ENCODE measurements around the gene PEA15. TPM values are rescaled to one million over a fixed set of nuclear protein-coding genes. Genes with fewer than 3 reads are reported as not detected.

Gene PEA15
- total and polyA plus RNA-seq, 2 donors (not counting 3 experiments of a cell fraction or from before 2014, with no cell fraction given), result 250 to 304 TPM

DNA sequence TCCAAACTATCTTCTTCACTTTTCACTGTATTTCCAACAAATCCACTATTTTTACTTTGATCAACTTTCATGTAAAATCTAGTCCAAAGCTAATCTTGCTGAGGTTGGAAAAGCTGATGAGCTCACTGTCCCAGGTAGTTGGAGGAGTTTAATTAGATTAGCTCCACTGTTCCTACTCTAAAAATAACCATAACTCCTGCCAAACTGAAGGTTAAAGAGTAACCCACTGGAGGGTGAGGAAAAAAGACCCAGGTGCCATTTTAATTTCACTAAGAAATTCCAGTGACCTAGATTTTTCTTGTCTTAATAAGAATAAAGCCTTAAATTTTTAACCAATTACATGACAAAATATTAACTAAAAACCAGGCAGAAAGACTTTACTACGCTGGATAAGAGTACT, 41.9 kb downstream of the PEA15 start:
- ChIA-PET CTCF (interaction anchor here (7.5 kb wide), 1 partner anchor 54 kb away, joined by 61 read pairs; no protein-coding TSS in a partner anchor), POLR2A (interaction anchor here (0.6 kb wide), 1 partner anchor 23 kb away, joined by 3 read pairs; no protein-coding TSS in a partner anchor)
- intact Hi-C loops (cut with micrococcal nuclease), result no loop called here
- H4K20me1 ChIP-seq (replicated peaks; ENCODE audit: control insufficient read depth, extremely low read depth, insufficient read depth, low read length), result peaks cover 2% of the 10 kb centered on the region
- H3K9ac ChIP-seq (replicated peaks; ENCODE audit: extremely low read depth, insufficient read depth, low read length), result no peak overlapping the region
- peaks cover 5% of the 10 kb centered on the region for H3K4me1 ChIP-seq (ENCODE audit: control insufficient read depth, extremely low read depth, insufficient read depth, low read length)
- BruUV-seq (replicated peaks), result no TSS peak
- FAIRE-seq (no peak), DNase-seq (ENCODE audit: low read depth, low spot score) (no peak)
- no peaks in the 10 kb centered on the region for H3K9me3 ChIP-seq (replicated peaks; ENCODE audit: control insufficient read depth, insufficient read depth, low read length)
- H3K79me2 ChIP-seq (ENCODE audit: control insufficient read depth, insufficient read depth, low read length), result peaks cover 44% of the 10 kb centered on the region
- no peaks in the 10 kb centered on the region for H3K36me3 ChIP-seq (ENCODE audit: control insufficient read depth in 2 of 2, extremely low read depth in 1 of 2, insufficient read depth in 2 of 2, low read length in 2 of 2)
- H3K4me3 ChIP-seq (replicated peaks in 1 of 3; ENCODE audit: insufficient read depth in 1 of 3, low read depth in 1 of 3, low read length in 3 of 3), result no peak overlapping the region
- no peaks in the 10 kb centered on the region for H3K9me1 ChIP-seq (replicated peaks; ENCODE audit: control insufficient read depth, extremely low read depth, insufficient read depth, low read length)
- H2AFZ ChIP-seq (ENCODE audit: low read depth, low read length), result no peak overlapping the region
- H3K4me2 ChIP-seq (ENCODE audit: insufficient read depth, low read length), result no peak overlapping the region
- no peak overlapping the region for H3K27ac ChIP-seq (ENCODE audit: insufficient read depth, low read depth, low read length)
- H3K27me3 ChIP-seq (ENCODE audit: control insufficient read depth in 2 of 2, insufficient read depth in 2 of 2, low read length in 2 of 2), result no peaks in the 10 kb centered on the region
- no peak for TF ChIP-seq POLR2A (IDR thresholded peaks at IDR 0.05; ENCODE audit: low read depth, low read length)
- TF ChIP-seq JUN (IDR thresholded peaks at IDR 0.05; ENCODE audit: borderline replicate concordance, insufficient read depth, insufficient read length, low read depth), result no peak
- TF ChIP-seq MYC (IDR thresholded peaks at IDR 0.05; ENCODE audit: low read depth, low read length), result no peak
- no peak for TF ChIP-seq FOS (IDR thresholded peaks at IDR 0.05; ENCODE audit: borderline replicate concordance, insufficient read depth, low read length)
- no peak for TF ChIP-seq GATA2 (IDR thresholded peaks at IDR 0.05; ENCODE audit: insufficient read depth, insufficient read length, low read depth, low read length)
- TF ChIP-seq POLR2AphosphoS5 (IDR thresholded peaks at IDR 0.05; ENCODE audit: insufficient read depth, low read depth, low read length), result no peak
- TF ChIP-seq CTCF (IDR thresholded peaks at IDR 0.05; ENCODE audit: extremely low read depth in 1 of 2, insufficient read depth in 1 of 2, low read depth in 1 of 2, low read length in 2 of 2), result no peak
- TF ChIP-seq EZH2 (IDR thresholded peaks at IDR 0.05; ENCODE audit: borderline replicate concordance, low read depth, low read length, severe bottlenecking), result no peak
- TF ChIP-seq, protein P1, sequence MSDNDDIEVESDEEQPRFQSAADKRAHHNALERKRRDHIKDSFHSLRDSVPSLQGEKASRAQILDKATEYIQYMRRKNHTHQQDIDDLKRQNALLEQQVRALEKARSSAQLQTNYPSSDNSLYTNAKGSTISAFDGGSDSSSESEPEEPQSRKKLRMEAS (IDR thresholded peaks at IDR 0.05; ENCODE audit: insufficient read depth, insufficient read length), result no peak
- dilution Hi-C loops (cut with MboI; ENCODE audit: extremely low pct_ligation_motif_present, low sequenced_read_pairs), result no loop called here

Data from endothelial cell of umbilical vein (primary cell).